Esophagus muscularis mucosa (tissue), 4 donors: ENCODE data around the gene KPNA1. TPM values are rescaled to one million over a fixed set of nuclear protein-coding genes. Genes with fewer than 3 reads are reported as not detected.

ENCODE experiments used
- DNase-seq: peaks from one replicate; pipeline ENCODE4 v3.0.0-alpha.2; 2017; ENCODE audit errors: extremely low spot score
- H3K27ac ChIP-seq, 4 donors: fragments of 200-600 bp; sonication (generic); replicated peaks in 1 of 4; 1 replicate in 3 of 4; 2 replicates in 1 of 4; pipeline ENCODE4 v1.5.1; 2016 to 2019; ENCODE audit warnings: mild to moderate bottlenecking in 1 of 4
- H3K27me3 ChIP-seq, 4 donors: fragments of 200-600 bp; sonication (generic); one replicate each; pipeline versions ENCODE4 v1.5.1 to v1.6.0; 2016 to 2019
- H3K36me3 ChIP-seq, 4 donors: fragments of 200-600 bp; sonication (generic); one replicate each; pipeline ENCODE4 v1.5.1; 2016 to 2019
- H3K4me1 ChIP-seq, 4 donors: fragments of 200-600 bp; sonication (generic); one replicate each; pipeline ENCODE4 v1.5.1; 2016 to 2019
- H3K4me3 ChIP-seq, 4 donors: fragments of 200-600 bp; sonication (generic); 1 replicate in 2 of 4; 2 replicates in 2 of 4; pipeline ENCODE4 v1.5.1; 2016 to 2019; ENCODE audit warnings: mild to moderate bottlenecking in 4 of 4, moderate library complexity in 1 of 4
- H3K9me3 ChIP-seq, 4 donors: fragments of 200-600 bp; sonication (generic); 1 replicate in 3 of 4; 2 replicates in 1 of 4; pipeline ENCODE4 v1.5.1; 2016 to 2019
- EP300 ChIP-seq: sonication (generic); formaldehyde crosslinking; IDR thresholded peaks from one replicate; pipeline ENCODE4 v1.6.1; 2017; ENCODE audit warnings: antibody characterized with exemption
- POLR2A ChIP-seq: fragments of 450-650 bp; IDR thresholded peaks from one replicate; pipeline ENCODE4 v1.6.1; 2017; ENCODE audit warnings: antibody characterized with exemption, moderate library complexity, mild to moderate bottlenecking, low read depth
- POLR2AphosphoS5 ChIP-seq, 2 donors: sonication (generic); formaldehyde crosslinking; IDR thresholded peaks; one replicate each; pipeline ENCODE4 v1.6.1; 2017; ENCODE audit warnings: antibody characterized with exemption in 2 of 2
- WGBS: methylation state at CpG from one replicate; pipeline ENCODE4 v1.1.5; 2018; 5-methylcytosine and 5-hydroxymethylcytosine counted together
- intact Hi-C: fragments of 100-400 bp; cut with DNase I; formaldehyde crosslinking; loops from one replicate; pipeline ENCODE4 v1.15.1; 2023
- total RNA-seq, 4 donors: library from RNA; depleted of rRNA; stranded (reverse); fragments of >200 nt; gene quantifications; one replicate each; pipeline versions ENCODE4 v1.1.0 to v1.2.1, GENCODE V29; 2016
- TF ChIP-seq, protein P1 (sequence below), 3 experiments: fragments of 200-600 bp in 2 of 3; fragments of 450-650 bp in 1 of 3; sonication (generic) in 2 of 3; IDR thresholded peaks; one replicate each; pipeline ENCODE4 v1.5.1; 2017 to 2019; ENCODE audit warnings: antibody characterized with exemption in 3 of 3, mild to moderate bottlenecking in 2 of 3, moderate library complexity in 1 of 3

KPNA1 gene
- total RNA-seq, 4 donors from 2014 or later, result 28.2 to 47.4 (median 45.3) TPM

DNA sequence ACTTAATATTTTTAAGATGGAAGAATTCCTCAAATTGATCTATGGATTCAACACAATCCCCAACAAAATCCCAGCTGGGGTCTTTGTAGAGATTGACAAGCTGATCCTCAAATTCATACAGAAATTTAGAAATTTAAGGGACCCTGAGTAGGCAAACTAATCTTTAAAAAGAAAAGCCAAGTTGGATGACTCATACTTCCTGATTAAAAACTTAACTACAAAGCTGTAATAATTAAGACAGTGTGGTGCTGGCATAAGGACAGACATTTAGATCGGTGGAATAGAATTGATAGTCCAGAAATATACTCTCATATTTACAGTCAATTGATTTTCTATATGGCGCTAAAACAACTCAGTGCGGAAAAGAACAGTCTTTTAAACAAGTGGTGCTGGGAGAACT is 119.2 kb downstream of the KPNA1 start:
- intact Hi-C loops, result no loop called here
- TF ChIP-seq POLR2AphosphoS5 (IDR thresholded peaks at IDR 0.05) (no peak), POLR2A (no peak)
- H3K9me3 ChIP-seq, result no peaks in the 10 kb centered on the region
- H3K36me3 ChIP-seq, result peaks cover 0 to 10% (median 0%) of the 10 kb centered on the region in 4 donors
- no peaks in the 10 kb centered on the region for H3K27me3 ChIP-seq
- WGBS, result 61% methylated on average over 3 of the region's 3 CpGs
- no peak overlapping the region for H3K4me3 ChIP-seq
- peaks cover 3 to 24% (median 17%) of the 10 kb centered on the region in 4 donors for H3K4me1 ChIP-seq
- DNase-seq, result no peak
- no peak overlapping the region for H3K27ac ChIP-seq

DNA sequence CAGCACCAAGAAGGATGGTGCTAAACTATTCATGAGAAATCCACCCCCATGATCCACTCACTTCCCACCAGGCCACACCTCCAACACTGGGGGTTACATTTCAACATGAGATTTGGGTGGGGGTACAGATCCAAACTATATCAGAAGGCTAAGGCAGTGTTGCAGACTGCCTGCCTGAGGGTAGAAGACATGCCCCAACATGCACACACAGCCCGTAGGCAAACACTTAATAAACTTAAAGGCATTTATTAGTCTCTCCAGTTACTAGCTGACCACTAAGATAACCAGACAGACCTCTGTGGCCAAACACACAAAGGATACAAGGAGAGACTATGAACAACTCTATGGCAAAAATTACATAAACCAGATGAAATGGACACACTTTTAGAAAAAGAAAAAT is 120.6 kb downstream of the KPNA1 start:
- peaks cover 0 to 7% (median 0%) of the 10 kb centered on the region in 4 donors for H3K36me3 ChIP-seq
- no peak for DNase-seq
- TF ChIP-seq, protein P1, sequence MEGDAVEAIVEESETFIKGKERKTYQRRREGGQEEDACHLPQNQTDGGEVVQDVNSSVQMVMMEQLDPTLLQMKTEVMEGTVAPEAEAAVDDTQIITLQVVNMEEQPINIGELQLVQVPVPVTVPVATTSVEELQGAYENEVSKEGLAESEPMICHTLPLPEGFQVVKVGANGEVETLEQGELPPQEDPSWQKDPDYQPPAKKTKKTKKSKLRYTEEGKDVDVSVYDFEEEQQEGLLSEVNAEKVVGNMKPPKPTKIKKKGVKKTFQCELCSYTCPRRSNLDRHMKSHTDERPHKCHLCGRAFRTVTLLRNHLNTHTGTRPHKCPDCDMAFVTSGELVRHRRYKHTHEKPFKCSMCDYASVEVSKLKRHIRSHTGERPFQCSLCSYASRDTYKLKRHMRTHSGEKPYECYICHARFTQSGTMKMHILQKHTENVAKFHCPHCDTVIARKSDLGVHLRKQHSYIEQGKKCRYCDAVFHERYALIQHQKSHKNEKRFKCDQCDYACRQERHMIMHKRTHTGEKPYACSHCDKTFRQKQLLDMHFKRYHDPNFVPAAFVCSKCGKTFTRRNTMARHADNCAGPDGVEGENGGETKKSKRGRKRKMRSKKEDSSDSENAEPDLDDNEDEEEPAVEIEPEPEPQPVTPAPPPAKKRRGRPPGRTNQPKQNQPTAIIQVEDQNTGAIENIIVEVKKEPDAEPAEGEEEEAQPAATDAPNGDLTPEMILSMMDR (IDR thresholded peaks at IDR 0.05), result no peak
- no peak for TF ChIP-seq POLR2A
- TF ChIP-seq POLR2AphosphoS5 (IDR thresholded peaks at IDR 0.05), result no peak
- TF ChIP-seq EP300, result no peak
- no peaks in the 10 kb centered on the region for H3K27me3 ChIP-seq
- H3K27ac ChIP-seq, result no peak overlapping the region
- no peaks in the 10 kb centered on the region for H3K9me3 ChIP-seq
- 79% methylated on average over 1 of the region's 1 CpG for WGBS
- peaks cover 3 to 24% (median 22%) of the 10 kb centered on the region in 4 donors for H3K4me1 ChIP-seq
- intact Hi-C loops, result loop anchor here (5.0 kb wide), 1 partner anchor 168 kb away; the partner anchor contains the start of genes DTX3L and PARP9
- H3K4me3 ChIP-seq, result no peak overlapping the region

DNA sequence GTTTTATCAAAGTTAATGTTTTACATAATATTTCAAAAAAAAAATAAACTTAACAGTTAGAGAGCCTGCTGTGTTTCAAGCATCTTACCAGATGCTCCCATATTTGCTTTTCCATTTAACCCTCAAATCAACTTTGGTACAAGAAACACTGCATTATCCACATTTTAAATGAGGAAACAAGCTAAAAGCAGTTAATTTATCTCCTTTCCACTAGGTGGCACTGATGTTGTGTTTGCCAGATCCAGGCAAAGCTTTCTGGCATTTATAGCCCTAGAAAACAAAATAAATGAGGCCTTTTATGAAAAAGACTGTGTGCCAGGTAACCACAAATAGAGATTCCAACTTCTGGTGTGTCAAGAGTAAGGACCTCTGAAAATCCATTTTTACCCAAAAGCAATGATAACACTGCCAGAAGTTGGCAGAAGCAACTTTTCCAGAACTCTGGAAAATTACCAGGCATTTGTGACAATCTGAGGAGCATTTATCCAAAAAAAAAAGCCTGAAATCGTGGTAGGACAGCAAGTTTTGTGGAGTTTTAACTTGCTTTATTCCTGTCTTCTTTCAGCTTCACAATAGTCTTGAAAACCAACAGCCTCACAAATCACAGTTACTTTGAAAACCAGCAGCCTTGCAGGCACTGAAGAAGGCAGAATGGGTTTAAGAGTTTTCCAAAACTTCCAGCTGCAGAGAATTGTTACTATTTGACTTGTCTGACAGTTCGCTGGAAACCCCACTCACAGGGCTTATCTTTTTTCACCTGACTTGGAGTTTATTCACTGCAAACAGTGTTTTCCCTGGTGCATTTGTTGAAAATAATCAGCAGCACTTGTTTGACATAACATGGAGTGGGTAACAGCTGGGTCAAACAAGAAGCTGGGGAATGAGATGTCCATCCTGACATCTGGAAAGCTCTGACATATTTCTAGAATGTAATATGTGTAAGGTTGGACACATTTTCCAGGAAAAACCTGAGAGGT is 121.6 kb downstream of the KPNA1 start:
- Histone ChIP-seq H3K36me3 (peaks cover 0 to 7% (median 0%) of the 10 kb centered on the region in 4 donors), H3K27ac (peak overlapping the region in 3 of 4 donors; percentile 2 to 33 (median 11)), H3K9me3 (no peaks in the 10 kb centered on the region), H3K27me3 (no peaks in the 10 kb centered on the region), H3K4me1 (peaks cover 3 to 24% (median 22%) of the 10 kb centered on the region in 4 donors), H3K4me3 (no peak overlapping the region)
- intact Hi-C loops, result loop anchor here (2.0 to 5.0 kb wide), 2 partner anchors 169 to 286 kb away; partner anchors contain the start of genes DTX3L and PARP9
- TF ChIP-seq POLR2A, result no peak
- TF ChIP-seq POLR2AphosphoS5 (IDR thresholded peaks at IDR 0.05), result no peak
- TF ChIP-seq, protein P1 (IDR thresholded peaks at IDR 0.05), result peak; percentile 62 to 77 (median 65)
- no peak for TF ChIP-seq EP300
- 48% methylated on average over 2 of the region's 2 CpGs for WGBS
- no peak for DNase-seq

DNA sequence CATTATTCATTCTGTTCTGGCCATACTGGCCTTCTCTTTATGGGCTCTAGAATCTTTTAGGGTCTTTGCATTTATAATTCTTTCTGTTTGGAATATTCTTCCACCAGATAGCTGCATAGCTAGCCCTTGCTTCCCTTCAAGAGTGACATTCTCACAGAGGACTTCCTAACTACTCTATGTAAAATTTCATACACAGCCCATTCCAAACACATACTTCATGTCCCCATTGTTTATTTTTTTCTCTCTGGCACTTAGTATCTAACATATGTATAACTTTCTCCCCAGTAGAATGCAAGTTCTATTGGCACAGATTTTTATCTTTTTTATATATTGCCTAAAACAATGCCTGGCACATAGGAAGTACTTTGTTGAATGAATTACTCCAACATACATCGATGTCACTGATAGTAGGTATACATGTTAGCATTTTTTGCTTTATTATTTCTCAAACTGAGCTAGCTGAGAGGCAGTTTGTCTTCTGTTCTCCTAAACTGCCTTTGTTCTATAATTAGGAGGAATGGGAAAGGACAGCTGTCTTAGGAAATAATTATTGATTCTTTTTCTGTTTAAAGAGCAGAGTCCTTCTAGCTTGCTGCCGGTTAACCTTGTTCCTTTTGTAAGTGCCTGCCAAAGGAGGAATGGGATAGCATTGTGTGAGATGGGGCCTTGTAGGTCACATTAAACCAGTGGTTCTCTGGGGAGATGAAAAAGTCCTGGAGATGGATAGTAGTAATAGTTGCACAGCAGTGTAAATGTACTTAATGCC is 122.9 kb downstream of the KPNA1 start:
- Histone ChIP-seq H3K4me3 (no peak overlapping the region), H3K27me3 (no peaks in the 10 kb centered on the region), H3K36me3 (peaks cover 0 to 7% (median 0%) of the 10 kb centered on the region in 4 donors), H3K9me3 (no peaks in the 10 kb centered on the region), H3K4me1 (peaks cover 3 to 24% (median 22%) of the 10 kb centered on the region in 4 donors), H3K27ac (no peak overlapping the region)
- TF ChIP-seq POLR2A (no peak), EP300 (no peak), POLR2AphosphoS5 (IDR thresholded peaks at IDR 0.05) (no peak)
- TF ChIP-seq, protein P1 (IDR thresholded peaks at IDR 0.05), result no peak
- WGBS, result 66% methylated on average over 2 of the region's 2 CpGs
- no peak for DNase-seq
- intact Hi-C loops, result loop anchor here (2.0 to 5.0 kb wide), 2 partner anchors 170 to 287 kb away; partner anchors contain the start of genes DTX3L and PARP9
